Activated CD4-positive, alpha-beta T cell treated with anti-CD3 and anti-CD28 coated beads, Interleukin-2, Interleukin-6, amounts not matched to agents 100 ng/mL and 50 ng/mL, durations not matched to agents 16 hours and 8 hours (primary cell): ENCODE data around the gene ACTR1B.
"Not testable (repeated sequence)": the region's sequence is repeated elsewhere in the genome, so short reads cannot be mapped to it uniquely, and the experiment has no call there.

Experiments
- DNase-seq: peaks from one replicate; pipeline ENCODE4 v3.0.0-alpha.2; 2020

The ACTR1B gene

GRCh38 chr2:97657986-97658690 is 5.7 kb downstream of the ACTR1B start:
- DNase-seq: no peak

GRCh38 chr2:97656905-97657587 is 6.8 kb downstream of the ACTR1B start:
- no peak for DNase-seq

GRCh38 chr2:97656129-97656755 is 7.6 kb downstream of the ACTR1B start:
- no peak for DNase-seq

GRCh38 chr2:97654791-97655190 is 9.1 kb downstream of the ACTR1B start:
- no peak for DNase-seq

GRCh38 chr2:97654309-97654708 is 9.5 kb downstream of the ACTR1B start:
- no peak for DNase-seq

- DNase-seq: no peak
Observed at GRCh38 chr2:97653874-97654273, 10.0 kb downstream of the ACTR1B start.

GRCh38 chr2:97653473-97653872 is 10.4 kb downstream of the ACTR1B start:
- DNase-seq: no peak

- no peak for DNase-seq
Observed at GRCh38 chr2:97651114-97651513, 12.7 kb downstream of the ACTR1B start.

GRCh38 chr2:97646977-97647376 is 16.9 kb downstream of the ACTR1B start:
- no peak for DNase-seq

- peak; percentile 99 for DNase-seq
Observed at GRCh38 chr2:97645695-97646629, 17.9 kb downstream of the ACTR1B start, which contains the start of gene COX5B. COX5B (plus strand) TSS chr2:97646062; CDS start chr2:97646087, 25 bp downstream.

- no peak for DNase-seq
Observed at GRCh38 chr2:97645112-97645694, 18.6 kb downstream of the ACTR1B start.

GRCh38 chr2:97644023-97644717 is 19.7 kb downstream of the ACTR1B start:
- no peak for DNase-seq

- DNase-seq: not testable (repeated sequence)
Observed at GRCh38 chr2:97626049-97626430, 37.8 kb downstream of the ACTR1B start.

GRCh38 chr2:97625354-97626048 is 38.3 kb downstream of the ACTR1B start:
- DNase-seq: not testable (repeated sequence)

GRCh38 chr2:97622976-97623375 is 40.9 kb downstream of the ACTR1B start:
- DNase-seq: not testable (repeated sequence)

GRCh38 chr2:97620492-97620891 is 43.4 kb downstream of the ACTR1B start:
- DNase-seq: not testable (repeated sequence)

GRCh38 chr2:97618939-97619827 is 44.7 kb downstream of the ACTR1B start:
- not testable (repeated sequence) for DNase-seq

- no peak for DNase-seq
Observed at GRCh38 chr2:97617911-97618310, 45.9 kb downstream of the ACTR1B start.

GRCh38 chr2:97615746-97616145 is 48.1 kb downstream of the ACTR1B start:
- DNase-seq: not testable (repeated sequence)

- DNase-seq: not testable (repeated sequence)
Observed at GRCh38 chr2:97611895-97612294, 51.9 kb downstream of the ACTR1B start.
